Hepatic stellate cell (primary cell): ENCODE measurements around the gene DMPK.
A peak's percentile ranks its signal among the peaks of the same experiment; 100 is the strongest.
"Not testable (repeated sequence)": the region's sequence is repeated elsewhere in the genome, so short reads cannot be mapped to it uniquely, and the experiment has no call there.

Source experiments
- DNase-seq: peaks from one replicate; pipeline ENCODE4 v3.0.0; 2011; ENCODE audit warnings: low spot score

Gene DMPK

GRCh38 chr19:45768984-45769782 is 13.1 kb downstream of the DMPK start, which contains the start of gene SIX5:
SIX5 (minus strand) TSS chr19:45769252; CDS start chr19:45768844, 408 bp downstream.
- peak; percentile 99 for DNase-seq

- DNase-seq = peak; percentile 57
Observed at GRCh38 chr19:45768655-45768983, 13.7 kb downstream of the DMPK start.

GRCh38 chr19:45767881-45768654 is 14.2 kb downstream of the DMPK start:
- peak; percentile 44 for DNase-seq

GRCh38 chr19:45767410-45767880 is 14.8 kb downstream of the DMPK start:
- DNase-seq = peak; percentile 85

- DNase-seq = peak; percentile 62
Observed at GRCh38 chr19:45766869-45767346, 15.4 kb downstream of the DMPK start.

- no peak for DNase-seq
Observed at GRCh38 chr19:45766296-45766868, 15.9 kb downstream of the DMPK start.

- DNase-seq = no peak
Observed at GRCh38 chr19:45765702-45766295, 16.5 kb downstream of the DMPK start.

- no peak for DNase-seq
Observed at GRCh38 chr19:45764945-45765701, 17.2 kb downstream of the DMPK start.

GRCh38 chr19:45764475-45764874 is 17.8 kb downstream of the DMPK start:
- no peak for DNase-seq

- no peak for DNase-seq
Observed at GRCh38 chr19:45763691-45764294, 18.5 kb downstream of the DMPK start.

GRCh38 chr19:45762870-45763631 is 19.2 kb downstream of the DMPK start:
- DNase-seq = no peak

GRCh38 chr19:45761714-45762113 is 20.6 kb downstream of the DMPK start:
- no peak for DNase-seq

GRCh38 chr19:45758921-45759320 is 23.4 kb downstream of the DMPK start:
- DNase-seq = no peak

- DNase-seq = no peak
Observed at GRCh38 chr19:45757695-45758094, 24.6 kb downstream of the DMPK start.

- no peak for DNase-seq
Observed at GRCh38 chr19:45754323-45754722, 28.0 kb downstream of the DMPK start.

- DNase-seq = no peak
Observed at GRCh38 chr19:45753548-45753947, 28.7 kb downstream of the DMPK start.

- DNase-seq = no peak
Observed at GRCh38 chr19:45752639-45753038, 29.7 kb downstream of the DMPK start.

GRCh38 chr19:45751483-45751882 is 30.8 kb downstream of the DMPK start:
- DNase-seq = not testable (repeated sequence)

- no peak for DNase-seq
Observed at GRCh38 chr19:45747513-45747912, 34.8 kb downstream of the DMPK start.

- no peak for DNase-seq
Observed at GRCh38 chr19:45746866-45747265, 35.4 kb downstream of the DMPK start.
